Measurements from ENCODE around the gene TUNAR. TPM values are rescaled to one million over a fixed set of nuclear protein-coding genes. Genes with fewer than 3 reads are reported as not detected.

The TUNAR gene
- polyA plus RNA-seq, 1 donor from 2014 or later = 33.2 TPM

- H3K27ac ChIP-seq (ENCODE audit: low read length) = no peak overlapping the region
- H3K36me3 ChIP-seq (ENCODE audit: insufficient read depth, low read length) = no peaks in the 10 kb centered on the region
- no peak overlapping the region for H3K4me3 ChIP-seq (ENCODE audit: low read length)
- no peak overlapping the region for H3K9ac ChIP-seq (ENCODE audit: low read length)
- no peak for TF ChIP-seq SMC3 (conservative IDR thresholded peaks at IDR 0.05; ENCODE audit: poor library complexity)
- TF ChIP-seq TAF1 (IDR thresholded peaks at IDR 0.05; ENCODE audit: low read depth) = no peak
- TF ChIP-seq CTCF (IDR thresholded peaks at IDR 0.05; ENCODE audit: poor library complexity, severe bottlenecking) = no peak
- no peak for TF ChIP-seq MXI1 (conservative IDR thresholded peaks at IDR 0.05; ENCODE audit: poor library complexity, severe bottlenecking)
- TF ChIP-seq EP300 (conservative IDR thresholded peaks at IDR 0.05; ENCODE audit: poor library complexity, severe bottlenecking) = no peak
- no peak for TF ChIP-seq EZH2 (IDR thresholded peaks at IDR 0.05; ENCODE audit: borderline replicate concordance, insufficient read depth, low read length, poor library complexity, severe bottlenecking)
- no peak for TF ChIP-seq REST (IDR thresholded peaks at IDR 0.05; ENCODE audit: borderline replicate concordance)
- TF ChIP-seq RAD21 (conservative IDR thresholded peaks at IDR 0.05) = no peak
- TF ChIP-seq POLR2AphosphoS5 (IDR thresholded peaks at IDR 0.05) = no peak
- no peak overlapping the region for H2AFZ ChIP-seq (ENCODE audit: low read depth, low read length)
- no peak overlapping the region for H3K4me2 ChIP-seq (ENCODE audit: low read length)
- no peaks in the 10 kb centered on the region for H3K9me3 ChIP-seq (ENCODE audit: low read length)
- H3F3A ChIP-seq (ENCODE audit: insufficient read depth, low read length, poor library complexity, severe bottlenecking) = no peaks in the 10 kb centered on the region
- no peaks in the 10 kb centered on the region for H3K79me2 ChIP-seq (replicated peaks; ENCODE audit: insufficient read depth, low read length)
- H3K9me2 ChIP-seq (ENCODE audit: insufficient read depth, low read length) = no peaks in the 10 kb centered on the region
- no peaks in the 10 kb centered on the region for H3K27me3 ChIP-seq (ENCODE audit: insufficient read depth, low read depth, low read length)
- H4K20me1 ChIP-seq (ENCODE audit: insufficient read depth) = no peaks in the 10 kb centered on the region
These were observed 6.9 kb upstream of the TUNAR start for GRCh38 chr14:95869776-95870175.

- Histone ChIP-seq H3K79me2 (replicated peaks; ENCODE audit: insufficient read depth, low read length) (no peaks in the 10 kb centered on the region), H3K9ac (ENCODE audit: low read length) (no peak overlapping the region), H3K9me2 (ENCODE audit: insufficient read depth, low read length) (no peaks in the 10 kb centered on the region)
These were observed 5.9 kb upstream of the TUNAR start for GRCh38 chr14:95870772-95871171.

More at GRCh38 chr14:95870772-95871171, 5.9 kb upstream of the TUNAR start:
- Histone ChIP-seq H2AFZ (ENCODE audit: low read depth, low read length) (no peak overlapping the region), H3K27ac (ENCODE audit: low read length) (no peak overlapping the region), H3K4me2 (ENCODE audit: low read length) (no peak overlapping the region), H3K27me3 (ENCODE audit: insufficient read depth, low read depth, low read length) (no peaks in the 10 kb centered on the region), H3K36me3 (ENCODE audit: insufficient read depth, low read length) (no peaks in the 10 kb centered on the region), H3K4me3 (ENCODE audit: low read length) (no peak overlapping the region), H4K20me1 (ENCODE audit: insufficient read depth) (no peaks in the 10 kb centered on the region), H3K9me3 (ENCODE audit: low read length) (no peaks in the 10 kb centered on the region), H3F3A (ENCODE audit: insufficient read depth, low read length, poor library complexity, severe bottlenecking) (no peaks in the 10 kb centered on the region)
- TF ChIP-seq REST (IDR thresholded peaks at IDR 0.05; ENCODE audit: borderline replicate concordance) = no peak
- TF ChIP-seq RAD21 (conservative IDR thresholded peaks at IDR 0.05) = no peak
- no peak for TF ChIP-seq EZH2 (IDR thresholded peaks at IDR 0.05; ENCODE audit: borderline replicate concordance, insufficient read depth, low read length, poor library complexity, severe bottlenecking)
- no peak for TF ChIP-seq CTCF (IDR thresholded peaks at IDR 0.05; ENCODE audit: poor library complexity, severe bottlenecking)
- TF ChIP-seq TAF1 (IDR thresholded peaks at IDR 0.05; ENCODE audit: low read depth) = no peak
- TF ChIP-seq EP300 (conservative IDR thresholded peaks at IDR 0.05; ENCODE audit: poor library complexity, severe bottlenecking) = no peak
- no peak for TF ChIP-seq MXI1 (conservative IDR thresholded peaks at IDR 0.05; ENCODE audit: poor library complexity, severe bottlenecking)
- TF ChIP-seq SMC3 (conservative IDR thresholded peaks at IDR 0.05; ENCODE audit: poor library complexity) = no peak
- no peak for TF ChIP-seq POLR2AphosphoS5 (IDR thresholded peaks at IDR 0.05)
